Heart right ventricle (tissue), 16 donors: ENCODE results near the gene CYGB. TPM values are rescaled to one million over a fixed set of nuclear protein-coding genes. Genes with fewer than 3 reads are reported as not detected.

Experiments
- ATAC-seq, 8 donors: fragments of 200-7000 bp; cut with Tn5 transposase; one replicate each; pipeline ENCODE4 v1.9.1; 2020; ENCODE audit warnings: mild to moderate bottlenecking in 8 of 8, moderate library complexity in 8 of 8, moderate number of reproducible peaks in 1 of 8
- DNase-seq, 2 donors: peaks; one replicate each; pipeline ENCODE4 v3.0.0-alpha.2; 2020
- H3K27ac ChIP-seq, 10 donors: fragments of 200-600 bp; sonication (generic) in 2 of 10; one replicate each; pipeline versions ENCODE4 v1.5.0 to v1.8.0; 2020 to 2022; ENCODE audit warnings: mild to moderate bottlenecking in 3 of 10
- H3K27me3 ChIP-seq, 7 donors: fragments of 200-600 bp; one replicate each; pipeline ENCODE4 v1.8.0; 2021 to 2022; ENCODE audit warnings: mild to moderate bottlenecking in 2 of 7
- H3K36me3 ChIP-seq, 9 donors: fragments of 200-600 bp; sonication (generic) in 1 of 9; one replicate each; pipeline versions ENCODE4 v1.5.0 to v1.8.0; 2020 to 2022; ENCODE audit warnings: mild to moderate bottlenecking in 2 of 9
- H3K4me1 ChIP-seq, 9 donors: fragments of 200-600 bp; sonication (generic) in 1 of 9; one replicate each; pipeline versions ENCODE4 v1.5.0 to v1.8.0; 2020 to 2022; ENCODE audit warnings: mild to moderate bottlenecking in 4 of 9
- H3K4me3 ChIP-seq, 10 donors: fragments of 200-600 bp; sonication (generic) in 2 of 10; one replicate each; pipeline versions ENCODE4 v1.5.0 to v1.8.0; 2020 to 2022; ENCODE audit warnings: mild to moderate bottlenecking in 7 of 10, moderate library complexity in 2 of 10
- H3K9me3 ChIP-seq, 11 donors: fragments of 200-600 bp in 10 of 11; sonication (generic) in 2 of 11; one replicate each; pipeline versions ENCODE4 v1.5.0 to v1.8.0; 2013 to 2022; ENCODE audit warnings: mild to moderate bottlenecking in 2 of 11, control low read depth in 1 of 11, moderate library complexity in 1 of 11
- CTCF ChIP-seq, 9 donors: fragments of 200-600 bp; sonication (generic) in 2 of 9; IDR thresholded peaks; one replicate each; pipeline versions ENCODE4 v1.5.0 to v1.8.0; 2021 to 2022; ENCODE audit warnings: antibody characterized with exemption in 9 of 9, mild to moderate bottlenecking in 5 of 9, moderate library complexity in 1 of 9
- WGBS, 2 donors: extraction: QIAGEN DNeasy Blood & Tissue Kit; methylation state at CpG; one replicate each; pipeline ENCODE4 v1.1.7; 2013; ENCODE audit warnings: inconsistent platforms in 1 of 2; 5-methylcytosine and 5-hydroxymethylcytosine counted together
- intact Hi-C, 10 donors: fragments of 100-400 bp; cut with DNase I; formaldehyde crosslinking; loops; one replicate each; pipeline versions ENCODE4 v1.11.1 to v1.14.2; 2022
- polyA plus RNA-seq, 2 donors: library from polyadenylated mRNA; stranded (reverse); fragments of 200-250 nt; gene quantifications; one replicate each; pipeline ENCODE4 v1.2.3, GENCODE V29; 2013
- total RNA-seq, 10 donors: library from RNA; stranded (reverse); fragmentation: NEBNext Ultra II Directional in 3 of 10; extraction: Animal tissue kit (Norgen Biotek cat#: 25700) in 3 of 10; gene quantifications; one replicate each; pipeline versions ENCODE4 v1.2.1 to v1.2.4, GENCODE V29; 2021 to 2023
- donor health status: Arrhythmogenic right ventricular cardiomyopathy.
- donor health status: ischemic (EF 13 %, LVEDD 7.1; RV severe dilation, severe dysfunction).
- donor health status: healthy with polysubstance abuse.
- donor health status: DM: no; HTN: yes; CAD: no.
- donor health status: DM: no; HTN: no; CAD: no.
- donor health status: ischemic (EF 25% LVEDD 6.9; RV normal size, moderate dysfunction).
- donor health status: ischemic (EF 25% LVEDD 5.7; RV mildly dilated, moderate dysfunction).
- donor health status: healthy.
- donor health status: DM: yes; HTN: yes; CAD: no.
- donor health status: Ischemic cardiomyopathy.
- donor health status: ischemic (EF 35%, LVEDD 5.7; RV mildly dilated, moderate dysfunction).
- donor health status: nonischemic (EF 11% LVEDD 7.7; RV severe dilation, severe dysfunction).
- donor health status: DM: yes; HTN: yes; CAD: no.
- donor health status: PGD.
- donor health status: ischemic (EF 29% LVEDD 5.4; RV normal size, mild dysfunction).
- donor health status: nonischemic (EF 23%, LVEDD 6.1; RV moderate dilation, normal function).

CYGB gene
- total and polyA plus RNA-seq, 12 donors: 9.3 to 57.7 (median 21.1) TPM

GRCh38 chr17:76532072-76532651, 5.3 kb downstream of the CYGB start:
- intact Hi-C loops: no loop called here
- peaks cover 39 to 86% (median 58%) of the 10 kb centered on the region in 9 donors for H3K4me1 ChIP-seq
- H3K36me3 ChIP-seq: no peaks in the 10 kb centered on the region
- no peak for ATAC-seq
- H3K27ac ChIP-seq: peak overlapping the region in 9 of 10 donors; percentile 93 to 99 (median 96)
- H3K27me3 ChIP-seq: peaks cover 0 to 12% (median 0%) of the 10 kb centered on the region in 7 donors
- no peak for DNase-seq
- no peaks in the 10 kb centered on the region for H3K9me3 ChIP-seq
- WGBS, 2 donors: 74 to 79% methylated on average over 8 of the region's 8 CpGs
- H3K4me3 ChIP-seq: no peak overlapping the region
- TF ChIP-seq CTCF (IDR thresholded peaks at IDR 0.05): no peak

- peaks cover 0 to 6% (median 0%) of the 10 kb centered on the region in 7 donors for H3K27me3 ChIP-seq
- no peak for ATAC-seq
- no peak for DNase-seq
- intact Hi-C loops: no loop called here
- H3K36me3 ChIP-seq: no peaks in the 10 kb centered on the region
- WGBS, 2 donors: 74 to 82% methylated on average over 18 of the region's 18 CpGs
- H3K4me1 ChIP-seq: peaks cover 39 to 83% (median 60%) of the 10 kb centered on the region in 9 donors
- peak overlapping the region; percentile 93 to 99 (median 96) for H3K27ac ChIP-seq
- TF ChIP-seq CTCF (IDR thresholded peaks at IDR 0.05): no peak
- H3K9me3 ChIP-seq: no peaks in the 10 kb centered on the region
- H3K4me3 ChIP-seq: peak overlapping the region in 1 of 10 donors; percentile 25
Observed at GRCh38 chr17:76531486-76532038, 5.9 kb downstream of the CYGB start.

- Histone ChIP-seq H3K27me3 (no peaks in the 10 kb centered on the region), H3K4me1 (peaks cover 36 to 77% (median 57%) of the 10 kb centered on the region in 9 donors), H3K9me3 (no peaks in the 10 kb centered on the region), H3K27ac (peak overlapping the region; percentile 93 to 99 (median 96)), H3K36me3 (no peaks in the 10 kb centered on the region), H3K4me3 (peak overlapping the region in 1 of 10 donors; percentile 25)
- ATAC-seq (no peak), DNase-seq (peak in 1 of 2 donors; percentile 24)
- intact Hi-C loops: no loop called here
- 74 to 83% methylated on average over 31 to 32 of the region's 32 CpGs for WGBS, 2 donors
- no peak for TF ChIP-seq CTCF (IDR thresholded peaks at IDR 0.05)
Observed at GRCh38 chr17:76530811-76531485, 6.6 kb downstream of the CYGB start.

- 33 to 50% methylated on average over 23 of the region's 23 CpGs for WGBS, 2 donors
- Histone ChIP-seq H3K4me1 (peaks cover 33 to 74% (median 56%) of the 10 kb centered on the region in 9 donors), H3K27me3 (no peaks in the 10 kb centered on the region)
Observed at GRCh38 chr17:76530095-76530723, 7.3 kb downstream of the CYGB start.

More at GRCh38 chr17:76530095-76530723, 7.3 kb downstream of the CYGB start:
- DNase-seq: peak in 1 of 2 donors; percentile 88
- Histone ChIP-seq H3K9me3 (no peaks in the 10 kb centered on the region), H3K36me3 (no peaks in the 10 kb centered on the region), H3K4me3 (peak overlapping the region in 4 of 10 donors; percentile 1 to 43 (median 18)), H3K27ac (peak overlapping the region; percentile 93 to 99 (median 96))
- no peak for TF ChIP-seq CTCF (IDR thresholded peaks at IDR 0.05)
- intact Hi-C loops: no loop called here
- peak; percentile 15 to 68 (median 63) for ATAC-seq
